GM12878 (cell line): ENCODE measurements around the gene MSX1.

Source experiments
- CTCF ChIP-seq, 3 experiments: IDR thresholded peaks in 2 of 3; conservative IDR thresholded peaks in 1 of 3; 2 replicates each; pipeline ENCODE4 v1.5.1; 2011; ENCODE audit warnings: low read depth in 3 of 3, low read length in 3 of 3, mild to moderate bottlenecking in 3 of 3, control low read depth in 2 of 3, moderate library complexity in 2 of 3, inconsistent platforms in 1 of 3, mixed read lengths in 1 of 3; ENCODE audit not compliant: control insufficient read depth in 2 of 3, insufficient read depth in 1 of 3; ENCODE audit errors: extremely low read depth in 1 of 3
- EZH2 ChIP-seq: IDR thresholded peaks from 2 replicates; pipeline ENCODE4 v1.6.1; 2012; ENCODE audit warnings: low read depth, mild to moderate bottlenecking, control low read depth, inconsistent platforms, low read length, borderline replicate concordance; ENCODE audit not compliant: control insufficient read depth
- HDAC6 ChIP-seq: fragments of 200-600 bp; sonication (generic); IDR thresholded peaks from one replicate; pipeline ENCODE4 v1.8.0; 2017; ENCODE audit warnings: antibody characterized with exemption; ENCODE audit not compliant: unreplicated experiment
- MTA2 ChIP-seq: fragments of 450-650 bp; IDR thresholded peaks from 2 replicates; pipeline ENCODE4 v1.6.1; 2016; ENCODE audit warnings: low read depth, mild to moderate bottlenecking, moderate library complexity
- PKNOX1 ChIP-seq: fragments of 450-650 bp; IDR thresholded peaks from 2 replicates; pipeline ENCODE4 v1.6.1; 2016; ENCODE audit warnings: mild to moderate bottlenecking
- POLR2AphosphoS5 ChIP-seq: IDR thresholded peaks from 2 replicates; pipeline ENCODE4 v1.6.1; 2011; ENCODE audit warnings: mild to moderate bottlenecking, low read length, inconsistent platforms
- RFX5 ChIP-seq: IDR thresholded peaks from 2 replicates; pipeline ENCODE4 v1.6.1; 2011; ENCODE audit warnings: low read depth, low read length, improper control_type of control experiment
- TARDBP ChIP-seq: IDR thresholded peaks from 2 replicates; pipeline ENCODE4 v1.6.1; 2016; ENCODE audit warnings: borderline replicate concordance
- ZBTB11 ChIP-seq: fragments of 450-650 bp; formaldehyde crosslinking; IDR thresholded peaks from 2 replicates; pipeline ENCODE4 v1.5.0; 2022; ENCODE audit warnings: mild to moderate bottlenecking, missing genetic modification characterization

GRCh38 chr4:4867375-4868039, 8.0 kb downstream of the MSX1 start:
- no peak for TF ChIP-seq EZH2
- no peak for TF ChIP-seq HDAC6
- TF ChIP-seq CTCF (IDR thresholded peaks at IDR 0.05 in 2 of 3, conservative IDR thresholded peaks at IDR 0.05 in 1 of 3; ENCODE audit: control insufficient read depth in 2 of 3, extremely low read depth in 1 of 3, insufficient read depth in 1 of 3, low read depth in 3 of 3, low read length in 3 of 3): no peak
- TF ChIP-seq PKNOX1: no peak
- TF ChIP-seq MTA2: no peak
- no peak for TF ChIP-seq RFX5
- no peak for TF ChIP-seq ZBTB11 (CRISPR knock-in tag)
- TF ChIP-seq POLR2AphosphoS5: no peak
- no peak for TF ChIP-seq TARDBP
